HFF-Myc (cell line): ENCODE results near the gene HTR1D.
"Not testable (repeated sequence)": the region's sequence is repeated elsewhere in the genome, so short reads cannot be mapped to it uniquely, and the experiment has no call there.

Experiments
- DNase-seq: peaks from one replicate; pipeline ENCODE4 v3.0.0-alpha.2; 2011; ENCODE audit warnings: low read depth; ENCODE audit errors: extremely low read depth
- H3K4me3 ChIP-seq: replicated peaks from 2 replicates; pipeline ENCODE4 v1.5.1; 2011; ENCODE audit warnings: low read depth, mild to moderate bottlenecking, control low read depth, low read length
- CTCF ChIP-seq: IDR thresholded peaks from 2 replicates; pipeline ENCODE4 v1.5.1; 2012; ENCODE audit warnings: mild to moderate bottlenecking, low read depth, low read length, control low read depth; ENCODE audit errors: missing control alignments

Gene HTR1D

GRCh38 chr1:23194119-23194984 lies 22.9 kb downstream of the HTR1D start:
- no peak overlapping the region for H3K4me3 ChIP-seq
- no peak for TF ChIP-seq CTCF
- DNase-seq = peak; percentile 86

- DNase-seq = no peak
- TF ChIP-seq CTCF = no peak
- H3K4me3 ChIP-seq = no peak overlapping the region
These were observed 23.7 kb downstream of the HTR1D start for GRCh38 chr1:23193391-23194118.

- no peak for TF ChIP-seq CTCF
- H3K4me3 ChIP-seq = no peak overlapping the region
- no peak for DNase-seq
These were observed 26.1 kb downstream of the HTR1D start for GRCh38 chr1:23191199-23191598.

- not testable (repeated sequence) for H3K4me3 ChIP-seq
- DNase-seq = peak; percentile 70
These were observed 28.3 kb downstream of the HTR1D start for GRCh38 chr1:23188936-23189452.

GRCh38 chr1:23188434-23188884 lies 28.8 kb downstream of the HTR1D start:
- no peak for TF ChIP-seq CTCF
- no peak for DNase-seq
- H3K4me3 ChIP-seq = no peak overlapping the region

GRCh38 chr1:23187637-23188036 lies 29.7 kb downstream of the HTR1D start:
- TF ChIP-seq CTCF = no peak
- DNase-seq = no peak
- no peak overlapping the region for H3K4me3 ChIP-seq

GRCh38 chr1:23185381-23185780 lies 31.9 kb downstream of the HTR1D start:
- TF ChIP-seq CTCF = no peak
- DNase-seq = no peak

More at GRCh38 chr1:23185381-23185780, 31.9 kb downstream of the HTR1D start:
- no peak overlapping the region for H3K4me3 ChIP-seq
